ENCODE measurements around the gene ADAM10.
"Not testable (repeated sequence)": the region's sequence is repeated elsewhere in the genome, so short reads cannot be mapped to it uniquely, and the experiment has no call there.

The ADAM10 gene

GRCh38 chr15:58671186-58671585 lies 78.3 kb downstream of the ADAM10 start:
- DNase-seq (ENCODE audit: low spot score): no peak

- no peak for DNase-seq (ENCODE audit: low spot score)
Observed at GRCh38 chr15:58669108-58669507, 80.4 kb downstream of the ADAM10 start.

- DNase-seq (ENCODE audit: low spot score): no peak
Observed at GRCh38 chr15:58666957-58667356, 82.5 kb downstream of the ADAM10 start.

GRCh38 chr15:58665672-58666071 lies 83.8 kb downstream of the ADAM10 start:
- no peak for DNase-seq (ENCODE audit: low spot score)

GRCh38 chr15:58650102-58650501 lies 99.4 kb downstream of the ADAM10 start:
- DNase-seq (ENCODE audit: low spot score): no peak

- DNase-seq (ENCODE audit: low spot score): no peak
Observed at GRCh38 chr15:58649175-58649574, 100.3 kb downstream of the ADAM10 start.

- no peak for DNase-seq (ENCODE audit: low spot score)
Observed at GRCh38 chr15:58643996-58644395, 105.5 kb downstream of the ADAM10 start.

- DNase-seq (ENCODE audit: low spot score): no peak
Observed at GRCh38 chr15:58641660-58642059, 107.8 kb downstream of the ADAM10 start.

- DNase-seq (ENCODE audit: low spot score): no peak
Observed at GRCh38 chr15:58639992-58640391, 109.5 kb downstream of the ADAM10 start.

- DNase-seq (ENCODE audit: low spot score): no peak
Observed at GRCh38 chr15:58639002-58639756, 110.3 kb downstream of the ADAM10 start.

- DNase-seq (ENCODE audit: low spot score): no peak
Observed at GRCh38 chr15:58632789-58633188, 116.7 kb downstream of the ADAM10 start.

GRCh38 chr15:58631319-58631718 lies 118.2 kb downstream of the ADAM10 start:
- DNase-seq (ENCODE audit: low spot score): no peak

- DNase-seq (ENCODE audit: low spot score): no peak
Observed at GRCh38 chr15:58629625-58630024, 119.9 kb downstream of the ADAM10 start.

- DNase-seq (ENCODE audit: low spot score): peak; percentile 5
Observed at GRCh38 chr15:58628206-58628947, 121.1 kb downstream of the ADAM10 start.

- no peak for DNase-seq (ENCODE audit: low spot score)
Observed at GRCh38 chr15:58627701-58628100, 121.8 kb downstream of the ADAM10 start.

GRCh38 chr15:58627046-58627445 lies 122.5 kb downstream of the ADAM10 start:
- DNase-seq (ENCODE audit: low spot score): no peak

GRCh38 chr15:58626378-58626777 lies 123.1 kb downstream of the ADAM10 start:
- DNase-seq (ENCODE audit: low spot score): no peak

GRCh38 chr15:58622877-58623276 lies 126.6 kb downstream of the ADAM10 start:
- DNase-seq (ENCODE audit: low spot score): no peak

GRCh38 chr15:58620268-58620667 lies 129.2 kb downstream of the ADAM10 start:
- DNase-seq (ENCODE audit: low spot score): not testable (repeated sequence)

GRCh38 chr15:58616171-58616570 lies 133.3 kb downstream of the ADAM10 start:
- no peak for DNase-seq (ENCODE audit: low spot score)

- no peak for DNase-seq (ENCODE audit: low spot score)
Observed at GRCh38 chr15:58611731-58612676, 137.5 kb downstream of the ADAM10 start.

- DNase-seq (ENCODE audit: low spot score): no peak
Observed at GRCh38 chr15:58608711-58609110, 140.8 kb downstream of the ADAM10 start.

Data from hepatic stellate cell (primary cell).